Aorta (tissue), 5 donors: Measurements from ENCODE around the gene ABHD17A. TPM values are rescaled to one million over a fixed set of nuclear protein-coding genes. Genes with fewer than 3 reads are reported as not detected.
"Not testable (repeated sequence)": the region's sequence is repeated elsewhere in the genome, so short reads cannot be mapped to it uniquely, and the experiment has no call there.

ENCODE experiments used
- ATAC-seq: fragments of 200-7000 bp; cut with Tn5 transposase; one replicate; pipeline ENCODE4 v1.9.1; 2022; ENCODE audit warnings: moderate library complexity; ENCODE audit not compliant: low FRiP score
- DNase-seq, 2 donors: peaks; one replicate each; pipeline ENCODE4 v3.0.0-alpha.2; 2020
- H3K27ac ChIP-seq, 2 donors: one replicate each; pipeline ENCODE4 v1.5.1; 2013; ENCODE audit warnings: low read length in 2 of 2, mild to moderate bottlenecking in 2 of 2, moderate library complexity in 2 of 2, control low read depth in 1 of 2, inconsistent platforms in 1 of 2, low read depth in 1 of 2
- H3K27me3 ChIP-seq, 2 donors: one replicate each; pipeline ENCODE4 v1.6.1; 2013; ENCODE audit warnings: control low read depth in 1 of 2, low read length in 1 of 2, mild to moderate bottlenecking in 1 of 2, moderate library complexity in 1 of 2; ENCODE audit not compliant: insufficient read depth in 2 of 2, control insufficient read depth in 1 of 2
- H3K36me3 ChIP-seq, 2 donors: one replicate each; pipeline ENCODE4 v1.6.1; 2013; ENCODE audit warnings: control low read depth in 1 of 2, low read length in 1 of 2, mild to moderate bottlenecking in 1 of 2; ENCODE audit not compliant: insufficient read depth in 2 of 2, control insufficient read depth in 1 of 2
- H3K4me1 ChIP-seq, 2 donors: one replicate each; pipeline ENCODE4 v1.6.1; 2013; ENCODE audit warnings: low read length in 2 of 2, control low read depth in 1 of 2, mild to moderate bottlenecking in 1 of 2, moderate library complexity in 1 of 2; ENCODE audit not compliant: insufficient read depth in 2 of 2, control insufficient read depth in 1 of 2
- H3K4me3 ChIP-seq, 2 donors: one replicate each; pipeline ENCODE4 v1.5.1; 2013; ENCODE audit warnings: low read length in 2 of 2, control low read depth in 1 of 2, mild to moderate bottlenecking in 1 of 2
- H3K9me3 ChIP-seq: one replicate; pipeline ENCODE4 v1.6.1; 2013; ENCODE audit warnings: mild to moderate bottlenecking, low read length; ENCODE audit not compliant: control insufficient read depth
- WGBS, 2 donors: extraction: QIAGEN DNeasy Blood & Tissue Kit; methylation state at CpG; one replicate each; pipeline ENCODE4 v1.1.7; 2013; 5-methylcytosine and 5-hydroxymethylcytosine counted together
- intact Hi-C, 2 donors: fragments of 100-400 bp; cut with DNase I; formaldehyde crosslinking; loops; one replicate each; pipeline versions ENCODE4 v1.14.2 to v1.15.0; 2022
- polyA plus RNA-seq, 2 donors: library from polyadenylated mRNA; stranded (reverse); fragments of 200-250 nt; gene quantifications; one replicate each; pipeline ENCODE4 v1.2.3, GENCODE V29; 2013
- total RNA-seq, 2 donors: library from RNA; stranded (reverse); fragmentation: NEBNext Ultra II Directional; extraction: Animal tissue kit (Norgen Biotek cat#: 25700); gene quantifications; one replicate each; pipeline ENCODE4 v1.2.1, GENCODE V29; 2021
- donor health status: healthy with polysubstance abuse.
- donor health status: Bipolar disorder and iron deficiency.
- donor health status: DM: no; HTN: no; CAD: no.
- donor health status: DM: no; HTN: no; CAD: no.
- donor health status: DM: yes; HTN: yes; CAD: no.

Gene ABHD17A
- total and polyA plus RNA-seq, 4 donors: 48.8 to 116 (median 59.7) TPM

DNA sequence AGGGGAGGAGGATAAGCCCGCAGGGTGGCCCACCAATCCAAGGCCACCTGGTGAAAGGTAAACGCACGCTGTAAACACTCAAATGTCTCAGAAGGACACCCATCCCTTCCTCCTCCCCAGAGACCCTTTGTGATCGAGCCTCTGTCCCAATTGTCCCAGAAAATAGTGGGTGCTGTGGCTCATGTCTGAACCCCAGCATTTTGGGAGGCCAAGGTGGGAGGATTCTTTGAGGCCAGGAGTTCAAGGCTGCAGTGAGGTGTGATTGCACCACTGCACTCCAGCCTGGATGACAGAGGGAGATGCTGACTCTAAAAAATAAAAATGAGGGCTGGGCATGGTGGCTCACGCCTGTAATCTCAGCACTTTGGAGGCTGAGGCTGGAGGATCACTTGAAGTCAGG, 3.1 kb upstream of the ABHD17A start:
- H3K4me1 ChIP-seq: no peaks in the 10 kb centered on the region
- no peak overlapping the region for H3K27ac ChIP-seq
- DNase-seq: no peak
- H3K36me3 ChIP-seq: no peaks in the 10 kb centered on the region
- H3K9me3 ChIP-seq: no peaks in the 10 kb centered on the region
- no peaks in the 10 kb centered on the region for H3K27me3 ChIP-seq
- intact Hi-C loops: no loop called here
- no peak for ATAC-seq
- no peak overlapping the region for H3K4me3 ChIP-seq
- 93 to 94% methylated on average over 5 of the region's 5 CpGs for WGBS, 2 donors

DNA sequence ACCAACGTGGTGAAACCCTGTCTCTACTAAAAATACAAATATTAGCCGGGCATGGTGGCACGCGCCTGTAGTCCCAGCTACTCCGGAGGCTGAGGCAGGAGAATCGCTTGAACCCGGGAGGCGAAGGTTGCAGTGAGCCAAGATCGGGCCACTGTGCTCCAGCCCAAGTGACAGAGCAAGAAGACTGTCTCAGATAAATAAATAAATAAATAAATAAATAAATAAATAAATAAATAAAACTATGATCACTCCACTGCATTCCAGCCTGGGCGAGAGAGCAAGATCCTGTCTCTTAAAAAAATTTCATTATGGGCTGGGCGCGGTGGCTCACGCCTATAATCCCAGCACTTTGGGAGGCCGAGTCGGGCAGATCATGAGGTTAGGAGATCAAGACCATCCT, 1.1 kb upstream of the ABHD17A start:
- H3K27me3 ChIP-seq, ATAC-seq, H3K27ac ChIP-seq, H3K4me1 ChIP-seq, H3K4me3 ChIP-seq, DNase-seq, intact Hi-C loops, H3K36me3 ChIP-seq, H3K9me3 ChIP-seq: not testable (repeated sequence)
- 96% methylated on average over 15 of the region's 15 CpGs for WGBS, 2 donors

DNA sequence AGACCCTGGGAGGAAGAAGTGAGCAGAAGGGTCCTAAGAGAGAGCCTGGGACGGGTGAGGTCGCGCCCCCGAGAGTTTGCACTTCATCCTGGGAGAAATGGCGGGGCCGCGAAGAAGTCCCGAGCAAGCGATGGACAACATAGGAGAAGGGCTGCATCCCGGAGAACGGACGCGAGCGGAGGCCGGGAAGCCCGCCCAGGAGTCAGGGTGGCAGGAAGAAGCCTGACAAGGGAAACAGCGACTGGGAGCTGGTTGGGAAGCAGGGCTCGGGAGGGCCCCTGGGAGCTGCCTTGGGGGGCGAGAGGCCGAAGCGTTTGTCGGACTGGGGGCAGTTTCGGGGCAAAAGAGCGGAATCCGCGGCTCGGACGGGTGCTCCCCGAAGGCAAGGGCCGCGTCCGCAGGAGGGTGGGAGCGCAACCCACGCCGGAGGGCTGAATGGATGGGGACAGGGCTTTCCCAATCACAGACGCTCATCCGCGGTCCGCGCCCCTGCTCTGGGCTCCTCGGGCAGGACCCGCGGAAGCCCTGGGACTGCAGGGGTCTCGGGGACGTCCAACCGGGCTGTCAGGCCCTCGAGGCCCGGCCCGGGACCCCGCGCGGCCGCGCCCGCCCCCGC, 469 bp downstream of the ABHD17A start:
- DNase-seq (no peak), ATAC-seq (no peak)
- peak overlapping the region in 1 of 2 donors; percentile 53 for H3K27ac ChIP-seq
- H3K4me1 ChIP-seq: no peaks in the 10 kb centered on the region
- intact Hi-C loops: no loop called here
- no peaks in the 10 kb centered on the region for H3K9me3 ChIP-seq
- H3K27me3 ChIP-seq: no peaks in the 10 kb centered on the region
- H3K4me3 ChIP-seq: peak overlapping the region; percentile 35 to 88
- no peaks in the 10 kb centered on the region for H3K36me3 ChIP-seq
- 0% methylated on average over 29 to 56 of the region's 56 CpGs for WGBS, 2 donors

DNA sequence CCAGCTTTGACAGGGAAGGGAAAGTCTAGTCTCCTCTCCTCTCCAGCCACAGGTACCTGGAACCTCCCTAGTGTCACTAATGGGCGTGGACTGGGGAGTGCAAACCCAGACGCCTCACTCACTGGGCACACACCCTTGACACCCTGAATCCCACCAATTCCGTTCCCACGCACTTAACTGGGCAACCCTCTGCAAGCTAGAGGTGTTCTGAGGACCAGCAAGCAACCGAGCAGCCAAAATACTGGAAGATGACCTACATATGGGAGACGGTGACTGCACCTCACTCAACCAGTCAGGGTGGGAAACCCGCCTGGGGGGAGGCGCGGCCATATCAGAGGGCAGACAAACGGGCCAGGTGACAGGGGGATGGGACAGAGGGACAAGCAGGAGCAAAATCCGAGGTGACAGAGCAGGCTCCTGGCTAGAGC, 991 bp downstream of the ABHD17A start:
- no peaks in the 10 kb centered on the region for H3K9me3 ChIP-seq
- peak overlapping the region; percentile 35 to 88 for H3K4me3 ChIP-seq
- no peaks in the 10 kb centered on the region for H3K4me1 ChIP-seq
- WGBS, 2 donors: 4% methylated on average over 11 of the region's 11 CpGs
- no peaks in the 10 kb centered on the region for H3K36me3 ChIP-seq
- intact Hi-C loops: no loop called here
- DNase-seq (no peak), ATAC-seq (no peak)
- no peak overlapping the region for H3K27ac ChIP-seq
- no peaks in the 10 kb centered on the region for H3K27me3 ChIP-seq

DNA sequence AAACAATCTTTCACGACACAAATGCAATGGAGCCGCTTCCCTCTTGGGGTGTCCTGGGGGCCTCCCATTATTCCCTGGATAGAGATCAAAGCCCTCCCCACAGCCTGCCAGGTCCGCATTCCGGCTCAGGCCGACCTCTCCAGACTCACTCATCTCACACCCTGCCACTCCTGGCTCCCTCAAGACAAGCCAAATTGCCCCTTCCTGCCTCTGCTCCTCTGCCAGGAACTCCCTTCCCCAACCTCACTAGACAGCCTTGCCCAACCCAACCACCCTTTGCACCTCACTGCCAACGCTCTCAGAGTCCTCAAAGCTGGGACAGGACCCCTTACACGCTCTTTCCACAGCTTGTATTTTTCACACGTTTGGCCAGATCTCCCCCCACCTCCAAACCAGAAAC, 1.5 kb downstream of the ABHD17A start:
- Histone ChIP-seq H3K4me1 (no peaks in the 10 kb centered on the region), H3K27me3 (no peaks in the 10 kb centered on the region), H3K9me3 (no peaks in the 10 kb centered on the region), H3K27ac (no peak overlapping the region), H3K36me3 (no peaks in the 10 kb centered on the region), H3K4me3 (peak overlapping the region in 1 of 2 donors; percentile 88)
- intact Hi-C loops: no loop called here
- WGBS, 2 donors: 20 to 26% methylated on average over 8 of the region's 8 CpGs
- no peak for ATAC-seq
- DNase-seq: no peak

DNA sequence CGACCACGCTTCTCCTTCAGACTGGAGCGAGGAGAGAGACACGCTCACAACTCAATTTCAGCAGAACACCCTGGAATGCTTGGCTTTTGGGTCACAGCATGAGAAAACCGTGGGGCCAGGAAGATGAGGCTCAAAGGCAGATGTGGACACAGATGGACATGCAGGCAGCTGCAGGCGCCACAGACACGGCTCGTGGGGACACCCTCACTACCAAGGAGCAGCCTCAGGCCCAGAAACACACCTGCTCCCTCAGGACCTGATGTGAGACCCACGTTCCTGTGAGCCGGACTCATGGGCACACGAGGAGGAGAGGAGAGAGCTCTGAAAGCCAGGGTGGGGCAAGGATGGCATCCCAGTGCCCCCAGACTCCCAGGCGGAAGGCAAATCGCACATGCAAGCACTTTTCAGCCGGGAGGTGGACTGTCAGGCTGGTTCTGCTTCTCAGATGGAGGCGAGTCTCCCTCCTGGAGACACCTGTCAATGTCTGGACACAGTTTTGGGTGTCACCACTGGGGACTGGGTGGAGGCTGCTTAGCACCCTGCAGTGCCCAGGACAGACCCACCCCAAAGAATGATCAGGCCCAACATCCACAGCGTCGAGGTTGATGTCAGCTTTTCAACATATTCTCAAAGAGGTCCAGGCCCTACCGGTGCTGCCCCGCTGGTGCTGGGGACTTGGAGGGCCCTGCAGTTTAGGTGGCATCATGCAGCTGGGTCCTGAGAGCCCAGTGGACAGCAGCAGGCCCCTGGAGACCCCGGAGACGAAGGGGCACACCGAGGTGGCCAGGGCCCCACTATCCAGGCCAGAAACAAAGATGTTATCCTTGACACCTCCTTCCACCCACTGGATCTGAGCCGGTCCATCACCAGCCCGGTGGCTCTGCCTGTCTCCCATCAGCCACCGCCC, 2.3 kb downstream of the ABHD17A start:
- Histone ChIP-seq H3K4me3 (no peak overlapping the region), H3K27ac (no peak overlapping the region), H3K27me3 (no peaks in the 10 kb centered on the region), H3K9me3 (no peaks in the 10 kb centered on the region), H3K36me3 (no peaks in the 10 kb centered on the region), H3K4me1 (no peaks in the 10 kb centered on the region)
- ATAC-seq (no peak), DNase-seq (no peak)
- WGBS, 2 donors: 71 to 76% methylated on average over 25 of the region's 25 CpGs
- intact Hi-C loops: no loop called here

DNA sequence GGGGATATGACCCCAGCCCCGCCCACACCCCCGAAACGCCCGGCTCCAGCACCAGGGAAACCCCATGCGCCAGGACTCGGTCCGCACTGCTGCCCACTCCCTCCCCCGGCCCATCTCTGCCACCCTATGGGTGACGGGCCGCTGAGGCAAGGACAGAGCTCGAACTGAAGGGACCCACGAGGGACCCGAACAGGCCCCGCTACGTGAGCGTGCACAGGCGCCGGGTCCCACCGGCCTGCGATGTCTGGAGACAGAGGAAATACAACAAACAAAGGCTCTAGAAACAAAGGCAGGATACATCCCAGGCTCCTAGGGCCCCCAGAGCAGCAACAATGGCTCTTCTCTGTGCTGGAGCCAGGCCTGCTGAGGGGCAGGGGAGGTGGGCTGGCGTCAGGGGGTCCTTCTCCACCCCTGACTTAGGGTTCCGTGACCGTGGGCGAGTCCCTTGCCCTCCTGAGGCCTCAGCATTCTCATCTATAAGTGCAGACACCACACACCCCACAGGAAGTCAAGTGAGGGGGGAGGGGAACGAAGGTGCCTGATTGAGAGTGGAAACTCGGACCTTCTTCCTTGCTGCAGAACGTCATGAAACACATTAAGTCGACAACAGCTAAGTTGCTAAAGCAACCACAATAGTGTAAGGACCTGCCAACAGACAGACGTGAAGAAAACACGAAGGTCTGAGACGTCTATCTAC, 3.1 kb downstream of the ABHD17A start:
- no peaks in the 10 kb centered on the region for H3K4me1 ChIP-seq
- no peak overlapping the region for H3K4me3 ChIP-seq

DNA sequence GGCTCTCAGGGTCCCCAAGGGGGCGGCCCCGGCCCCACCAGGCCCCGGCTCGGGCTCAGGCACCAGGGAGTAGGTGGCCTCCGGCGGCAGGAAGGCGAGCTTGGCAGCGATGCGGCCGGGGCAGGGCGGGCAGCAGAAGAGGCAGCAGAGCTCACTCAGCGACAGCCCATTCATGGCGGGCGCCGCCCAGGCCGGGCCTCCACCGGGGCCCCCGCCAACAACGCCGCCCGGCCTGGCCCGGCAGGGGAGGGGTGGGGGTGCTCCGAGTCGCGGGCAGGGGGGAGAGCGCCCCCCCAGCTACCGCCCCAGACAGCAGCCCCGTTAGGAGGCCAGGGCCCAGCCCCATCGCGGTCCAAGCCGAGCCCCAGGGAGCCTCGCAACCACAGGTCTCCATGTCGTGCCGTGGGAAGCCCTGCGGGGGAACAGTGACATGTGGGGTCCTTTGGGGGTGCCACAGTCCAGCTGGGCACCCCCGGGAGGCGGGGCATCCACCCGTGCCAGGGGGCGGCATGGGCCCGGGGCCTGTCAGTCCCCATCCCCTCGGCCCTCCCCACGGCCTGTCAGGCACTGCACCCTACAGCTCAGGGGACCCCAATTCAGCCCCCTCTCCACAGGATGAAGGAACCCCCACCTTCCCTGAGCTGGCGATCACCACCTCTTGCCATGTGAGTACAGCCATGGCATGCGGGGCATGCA, 3.8 kb downstream of the ABHD17A start:
- 81 to 82% methylated on average over 24 to 44 of the region's 44 CpGs for WGBS, 2 donors
- H3K9me3 ChIP-seq, H3K4me3 ChIP-seq, H3K4me1 ChIP-seq, intact Hi-C loops, H3K27ac ChIP-seq, H3K27me3 ChIP-seq, DNase-seq, ATAC-seq, H3K36me3 ChIP-seq: not testable (repeated sequence)

More for the DNA sequence above, 3.1 kb downstream of the ABHD17A start:
- Histone ChIP-seq H3K36me3 (no peaks in the 10 kb centered on the region), H3K9me3 (no peaks in the 10 kb centered on the region), H3K27ac (no peak overlapping the region), H3K27me3 (no peaks in the 10 kb centered on the region)
- 76 to 79% methylated on average over 31 of the region's 31 CpGs for WGBS, 2 donors
- intact Hi-C loops: no loop called here
- DNase-seq (no peak), ATAC-seq (peak; percentile 4)
